ENCODE measurements around the gene SLC4A1AP.
"Not testable (repeated sequence)": the region's sequence is repeated elsewhere in the genome, so short reads cannot be mapped to it uniquely, and the experiment has no call there.

Gene SLC4A1AP

GRCh38 chr2:27627963-27628766, 35.5 kb upstream of the SLC4A1AP start:
- peak; percentile 98 for DNase-seq (ENCODE audit: low read depth)
- peak overlapping the region; percentile 83 for H3K4me3 ChIP-seq (ENCODE audit: low read depth, low read length)
- TF ChIP-seq CTCF (conservative IDR thresholded peaks at IDR 0.05; ENCODE audit: low read depth, low read length), result no peak

DNA sequence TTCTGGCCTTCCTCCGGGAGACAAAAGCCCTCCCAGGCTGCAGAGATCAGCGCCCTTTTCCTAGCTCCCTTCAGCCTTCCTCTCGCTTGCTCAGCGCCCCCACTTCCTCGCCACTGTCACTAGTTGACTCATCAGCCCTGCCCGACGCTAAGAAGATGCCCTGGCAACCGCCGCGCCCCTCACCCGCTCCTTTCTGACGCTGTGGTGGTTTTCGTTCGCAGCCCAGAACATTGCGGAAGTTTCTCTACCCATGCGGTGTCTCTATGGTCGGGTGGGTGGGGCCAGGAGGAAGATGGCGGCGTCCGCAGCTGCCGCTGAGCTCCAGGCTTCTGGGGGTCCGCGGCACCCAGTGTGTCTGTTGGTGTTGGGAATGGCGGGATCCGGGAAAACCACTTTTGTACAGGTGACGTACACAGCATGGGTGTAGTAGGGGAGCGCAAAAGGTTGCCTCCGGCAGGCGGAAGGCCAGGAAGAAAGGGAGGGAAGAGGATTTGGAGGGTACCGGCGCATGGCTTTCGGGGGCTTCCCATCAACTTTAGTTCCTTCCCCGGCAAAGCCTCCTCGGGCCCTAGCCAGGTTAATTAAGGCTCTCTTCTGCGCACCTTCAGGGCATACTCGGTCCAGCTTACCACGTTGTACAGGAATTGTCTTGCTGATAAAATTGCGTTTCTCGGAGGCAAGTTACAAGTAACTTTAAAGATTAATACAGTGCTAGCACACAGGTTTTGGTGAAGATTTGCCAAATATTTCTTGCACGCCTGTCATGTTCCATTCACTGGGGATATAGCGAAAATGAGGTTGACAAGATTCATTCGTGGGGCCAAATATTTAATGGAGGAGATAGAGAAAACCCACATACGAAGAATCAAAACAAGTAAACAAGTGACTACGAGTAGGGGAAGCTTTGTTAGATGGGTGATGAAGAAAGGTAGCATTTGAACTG, 34.7 kb upstream of the SLC4A1AP start, which contains the start of the genes CCDC121 and GPN1:
TSS of gene CCDC121 (minus strand) at position 246 of the 943 bp plus-strand sequence. CDS start 1,213 bp downstream, outside the sequence.
TSS of gene GPN1 (plus strand) at position 284 of the 943 bp plus-strand sequence. CDS start at position 293, 9 bp downstream.
- peak; percentile 95 for DNase-seq (ENCODE audit: low read depth)
- no peak for TF ChIP-seq CTCF (conservative IDR thresholded peaks at IDR 0.05; ENCODE audit: low read depth, low read length)
- H3K4me3 ChIP-seq (ENCODE audit: low read depth, low read length), result peak within 1 kb of the TSS; percentile 83

- H3K4me3 ChIP-seq (ENCODE audit: low read depth, low read length); DNase-seq (ENCODE audit: low read depth): not testable (repeated sequence)
Observed at GRCh38 chr2:27630257-27630656, 33.4 kb upstream of the SLC4A1AP start.

- no peak for TF ChIP-seq CTCF (conservative IDR thresholded peaks at IDR 0.05; ENCODE audit: low read depth, low read length)
- H3K4me3 ChIP-seq (ENCODE audit: low read depth, low read length), result no peak overlapping the region
- no peak for DNase-seq (ENCODE audit: low read depth)
Observed at GRCh38 chr2:27634291-27634690, 29.4 kb upstream of the SLC4A1AP start.

- no peak for TF ChIP-seq CTCF (conservative IDR thresholded peaks at IDR 0.05; ENCODE audit: low read depth, low read length)
- no peak for DNase-seq (ENCODE audit: low read depth)
- H3K4me3 ChIP-seq (ENCODE audit: low read depth, low read length), result no peak overlapping the region
Observed at GRCh38 chr2:27636766-27637165, 26.9 kb upstream of the SLC4A1AP start.

- DNase-seq (ENCODE audit: low read depth), result peak; percentile 63
- TF ChIP-seq CTCF (conservative IDR thresholded peaks at IDR 0.05; ENCODE audit: low read depth, low read length), result no peak
- no peak overlapping the region for H3K4me3 ChIP-seq (ENCODE audit: low read depth, low read length)
Observed at GRCh38 chr2:27638037-27638637, 25.6 kb upstream of the SLC4A1AP start.

DNA sequence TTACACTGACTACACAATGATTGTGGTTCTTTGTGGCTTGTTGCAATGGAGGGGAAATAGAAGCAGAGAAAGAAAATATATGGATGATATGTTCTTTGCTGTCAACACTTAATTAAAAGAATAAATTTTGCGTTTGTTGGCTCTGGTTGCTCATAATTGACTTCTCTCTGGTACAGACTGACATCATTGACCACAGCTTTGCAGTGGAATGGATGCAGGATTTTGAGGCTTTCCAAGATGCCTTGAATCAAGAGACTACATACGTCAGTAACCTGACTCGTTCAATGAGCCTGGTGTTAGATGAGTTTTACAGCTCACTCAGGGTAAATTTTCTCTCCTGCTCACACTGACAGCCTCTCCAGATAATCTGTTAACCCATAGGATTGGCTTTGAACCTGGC, 25.0 kb upstream of the SLC4A1AP start:
- DNase-seq (ENCODE audit: low read depth), result peak; percentile 80
- no peak for TF ChIP-seq CTCF (conservative IDR thresholded peaks at IDR 0.05; ENCODE audit: low read depth, low read length)
- no peak overlapping the region for H3K4me3 ChIP-seq (ENCODE audit: low read depth, low read length)

Data from choroid plexus epithelial cell (primary cell).